Activated CD8-positive, alpha-beta T cell treated with anti-CD3 and anti-CD28 coated beads for 36 hours (primary cell): ENCODE data around the gene C1QC. TPM values are rescaled to one million over a fixed set of nuclear protein-coding genes. Genes with fewer than 3 reads are reported as not detected.

Experiments used
- ATAC-seq: fragments of 200-7000 bp; cut with Tn5 transposase; one replicate; pipeline ENCODE4 v1.10.0; 2021; ENCODE audit warnings: mild to moderate bottlenecking, moderate library complexity
- CTCF ChIA-PET: fragments of 350-600 bp; sonication (Branson Sonifier 250); formaldehyde crosslinking; loops from one replicate; lab custom pipeline; 2021; ENCODE audit warnings: antibody characterized with exemption; lab: Charles Lee
- POLR2A ChIA-PET: fragments of 350-600 bp; sonication (Branson Sonifier 250); formaldehyde crosslinking; loops from one replicate; lab custom pipeline; 2021; ENCODE audit warnings: antibody characterized with exemption; lab: Charles Lee
- DNase-seq: peaks from one replicate; pipeline ENCODE4 v3.0.0-alpha.2; 2020
- H3K27ac Mint-ChIP-seq: one replicate; pipeline ENCODE4 v1.8.0; 2021; ENCODE audit warnings: mild to moderate bottlenecking, mixed read lengths
- H3K27me3 Mint-ChIP-seq: one replicate; pipeline ENCODE4 v1.8.0; 2021; ENCODE audit warnings: mixed read lengths
- H3K36me3 Mint-ChIP-seq: one replicate; pipeline ENCODE4 v1.8.0; 2021; ENCODE audit warnings: low read depth, mixed read lengths
- H3K4me1 Mint-ChIP-seq: one replicate; pipeline ENCODE4 v1.8.0; 2021; ENCODE audit warnings: low read depth, mixed read lengths
- H3K4me3 Mint-ChIP-seq: one replicate; pipeline ENCODE4 v1.8.0; 2021; ENCODE audit warnings: mild to moderate bottlenecking, moderate library complexity, mixed read lengths
- H3K9me3 Mint-ChIP-seq: one replicate; pipeline ENCODE4 v1.8.0; 2021; ENCODE audit warnings: mixed read lengths
- CTCF ChIP-seq: fragments of 200-600 bp; IDR thresholded peaks from one replicate; pipeline ENCODE4 v1.8.0; 2022; ENCODE audit warnings: antibody characterized with exemption, mild to moderate bottlenecking
- intact Hi-C: fragments of 100-400 bp; cut with micrococcal nuclease; formaldehyde crosslinking; loops from one replicate; pipeline ENCODE4 v1.10.0; 2022
- total RNA-seq, 2 experiments: library from RNA; stranded (reverse); gene quantifications; one replicate each; pipeline ENCODE4 v1.2.3, GENCODE V29; 2021

C1QC gene
- not detected for total RNA-seq

- H3K27ac Mint-ChIP-seq: no peak within 1 kb of the TSS
- peaks cover 6% of the 10 kb centered on the region for H3K27me3 Mint-ChIP-seq
- DNase-seq (no peak), ATAC-seq (no peak)
- TF ChIP-seq CTCF: no peak
- H3K9me3 Mint-ChIP-seq: no peaks in the 10 kb centered on the region
- H3K4me3 Mint-ChIP-seq: no peak within 1 kb of the TSS
- H3K4me1 Mint-ChIP-seq: no peaks in the 10 kb centered on the region
- ChIA-PET POLR2A (no interaction called here), CTCF (interaction anchor here (2.4 kb wide), 1 partner anchor 224 kb away, joined by 16 read pairs; no protein-coding TSS in a partner anchor)
- no peaks in the 10 kb centered on the region for H3K36me3 Mint-ChIP-seq
- intact Hi-C loops: loop anchor here (5.0 kb wide), 1 partner anchor 221 kb away; no protein-coding TSS in a partner anchor
Measured at GRCh38 chr1:22643381-22643780, at the start of gene C1QC. TSS of gene C1QC (plus strand) at chr1:22643633. CDS start at chr1:22644024, 391 bp downstream.

DNA sequence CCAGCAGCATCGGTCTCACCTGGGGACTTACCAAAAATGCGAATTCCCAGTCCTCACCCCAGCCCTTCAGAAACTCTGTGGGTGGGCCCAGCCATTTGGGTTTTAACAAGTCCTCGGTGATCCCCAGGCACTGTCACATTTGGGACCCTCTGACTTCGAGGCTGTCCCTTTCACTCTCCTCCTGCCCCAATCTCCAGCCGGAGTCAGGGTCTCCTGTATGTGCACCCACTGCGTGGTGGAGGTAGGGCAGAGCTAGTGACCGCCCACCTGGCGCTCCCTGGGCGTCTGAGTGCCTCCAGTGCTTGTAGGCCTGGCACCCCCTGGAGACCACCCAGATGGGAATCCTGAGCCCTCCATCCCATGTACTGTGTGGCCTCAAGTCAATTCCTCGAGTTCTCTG is 49.0 kb upstream of the C1QC start:
- H3K36me3 Mint-ChIP-seq: no peaks in the 10 kb centered on the region
- no peak for TF ChIP-seq CTCF
- H3K27me3 Mint-ChIP-seq: peaks cover 10% of the 10 kb centered on the region
- ChIA-PET POLR2A (no interaction called here), CTCF (no interaction called here)
- H3K4me3 Mint-ChIP-seq: no peak overlapping the region
- intact Hi-C loops: no loop called here
- no peak for ATAC-seq
- H3K4me1 Mint-ChIP-seq: no peaks in the 10 kb centered on the region
- DNase-seq: no peak
- no peak overlapping the region for H3K27ac Mint-ChIP-seq
- no peaks in the 10 kb centered on the region for H3K9me3 Mint-ChIP-seq

GRCh38 chr1:22595108-22595507 is 48.3 kb upstream of the C1QC start:
- TF ChIP-seq CTCF: no peak
- no peak for ATAC-seq
- CTCF ChIA-PET: no interaction called here
- POLR2A ChIA-PET: no interaction called here
- H3K27me3 Mint-ChIP-seq: peaks cover 10% of the 10 kb centered on the region
- no peak overlapping the region for H3K4me3 Mint-ChIP-seq
- no peaks in the 10 kb centered on the region for H3K36me3 Mint-ChIP-seq
- no peak for DNase-seq
- intact Hi-C loops: no loop called here
- H3K4me1 Mint-ChIP-seq: no peaks in the 10 kb centered on the region
- no peaks in the 10 kb centered on the region for H3K9me3 Mint-ChIP-seq
- H3K27ac Mint-ChIP-seq: no peak overlapping the region

GRCh38 chr1:22597301-22597965 is 46.0 kb upstream of the C1QC start:
- DNase-seq (no peak), ATAC-seq (no peak)
- Mint-ChIP-seq H3K4me3 (no peak overlapping the region), H3K36me3 (no peaks in the 10 kb centered on the region), H3K27ac (no peak overlapping the region), H3K9me3 (no peaks in the 10 kb centered on the region), H3K4me1 (no peaks in the 10 kb centered on the region), H3K27me3 (peaks cover 7% of the 10 kb centered on the region)
- ChIA-PET POLR2A (no interaction called here), CTCF (no interaction called here)
- intact Hi-C loops: no loop called here
- no peak for TF ChIP-seq CTCF

DNA sequence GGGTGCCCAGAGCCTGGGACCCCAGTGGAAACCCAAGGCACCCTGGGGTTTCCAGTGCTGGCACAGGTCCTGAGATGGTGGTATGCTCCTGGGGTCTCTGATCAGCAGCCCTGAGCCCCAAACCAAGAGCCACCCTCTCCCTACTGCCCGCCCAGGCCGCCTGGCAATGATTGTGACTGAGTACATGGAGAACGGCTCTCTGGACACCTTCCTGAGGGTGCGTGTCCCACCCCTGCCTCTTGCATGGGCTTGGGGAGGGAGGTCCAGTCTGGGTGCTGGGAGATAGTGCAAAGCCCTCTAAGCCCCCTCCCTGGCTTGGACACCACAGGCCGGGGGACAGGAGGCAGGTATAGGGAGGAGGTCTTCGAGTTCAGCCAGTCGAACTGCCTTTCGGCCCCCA is 45.4 kb upstream of the C1QC start:
- H3K4me1 Mint-ChIP-seq: no peaks in the 10 kb centered on the region
- H3K27ac Mint-ChIP-seq: no peak overlapping the region
- intact Hi-C loops: no loop called here
- TF ChIP-seq CTCF: no peak
- no peak for ATAC-seq
- H3K36me3 Mint-ChIP-seq: no peaks in the 10 kb centered on the region
- H3K9me3 Mint-ChIP-seq: no peaks in the 10 kb centered on the region
- H3K4me3 Mint-ChIP-seq: no peak overlapping the region
- H3K27me3 Mint-ChIP-seq: peaks cover 5% of the 10 kb centered on the region
- POLR2A ChIA-PET: no interaction called here
- CTCF ChIA-PET: no interaction called here
- DNase-seq: no peak
